COLO668 (cell line): ENCODE results near the gene GLRX2.
"Not testable (repeated sequence)": the region's sequence is repeated elsewhere in the genome, so short reads cannot be mapped to it uniquely, and the experiment has no call there.

Experiments
- DNase-seq: peaks from one replicate; lab custom pipeline; 2025; ENCODE audit not compliant: unreplicated experiment; lab: John Stamatoyannopoulos, UW

GLRX2 gene

DNA sequence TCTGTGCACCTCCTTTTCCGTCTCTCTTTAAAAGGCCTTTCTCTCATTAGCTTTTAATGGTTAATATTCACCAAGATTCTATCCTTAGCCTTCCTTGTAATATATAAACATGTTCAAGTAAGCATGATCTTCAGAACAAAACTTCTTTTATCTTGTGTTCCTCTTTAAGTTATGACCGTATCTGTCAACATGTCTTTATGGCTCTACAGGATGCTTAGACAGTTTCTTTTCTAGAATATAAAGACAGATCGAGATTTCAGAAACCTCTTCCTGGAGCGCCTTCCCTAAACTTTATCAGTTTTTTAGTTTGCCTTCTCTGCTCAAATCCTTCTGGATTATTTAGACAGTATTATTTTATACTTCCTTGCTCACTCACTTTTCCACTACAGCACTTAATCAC, 38.6 kb downstream of the GLRX2 start:
- DNase-seq, result no peak

DNA sequence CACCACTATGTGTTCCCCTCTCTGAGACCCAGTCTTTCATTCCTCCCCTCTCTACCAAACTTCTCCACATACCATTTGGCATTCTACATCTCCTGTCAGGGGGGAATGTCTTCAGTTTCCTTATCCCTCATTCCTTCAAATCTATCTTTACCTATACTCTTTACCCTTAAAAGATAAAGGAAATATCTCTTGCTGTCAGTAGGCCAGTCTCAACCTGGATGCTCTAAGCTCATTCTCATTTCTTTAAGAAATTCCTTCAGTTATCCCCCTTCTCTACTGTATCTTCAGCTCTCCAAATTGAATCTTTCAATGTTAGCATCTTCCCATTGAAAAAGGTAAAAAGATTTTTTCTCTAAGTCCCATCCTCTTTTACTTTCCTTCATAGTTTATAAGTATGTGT, 39.3 kb downstream of the GLRX2 start:
- no peak for DNase-seq

DNA sequence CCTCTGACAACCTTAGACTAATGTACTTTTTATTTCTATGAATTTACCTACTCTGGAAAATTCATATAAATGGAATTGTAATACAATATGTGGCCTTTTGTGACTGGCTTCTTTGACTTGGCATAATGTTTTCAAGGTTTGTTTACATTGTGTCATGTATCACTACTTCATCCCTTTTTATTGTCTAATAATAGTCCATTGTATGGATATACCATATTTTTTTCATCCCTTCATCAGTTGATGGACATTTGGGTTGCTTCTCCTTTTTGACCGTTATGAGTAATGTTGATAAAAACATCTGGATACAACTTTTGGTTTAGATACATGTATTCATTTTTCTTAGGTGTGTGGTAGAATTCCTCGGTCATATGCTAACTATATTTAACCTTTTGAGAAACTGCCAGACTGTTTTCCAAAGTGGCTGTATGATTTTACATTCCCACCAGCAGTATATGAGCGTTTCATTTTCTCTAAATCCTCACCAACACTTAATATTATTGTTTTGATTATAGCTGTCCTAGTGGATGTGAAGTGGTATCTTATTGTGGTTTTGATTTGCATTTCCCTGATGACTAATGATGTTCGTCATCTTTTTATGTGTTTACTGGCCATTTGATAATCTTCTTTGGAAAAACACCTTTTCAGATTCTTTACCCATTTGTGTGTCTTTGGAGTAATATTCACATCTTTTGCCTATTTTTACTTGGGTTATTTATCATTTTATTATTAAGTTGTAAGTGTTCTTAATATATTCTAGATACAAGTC, 42.3 kb downstream of the GLRX2 start:
- no peak for DNase-seq

DNA sequence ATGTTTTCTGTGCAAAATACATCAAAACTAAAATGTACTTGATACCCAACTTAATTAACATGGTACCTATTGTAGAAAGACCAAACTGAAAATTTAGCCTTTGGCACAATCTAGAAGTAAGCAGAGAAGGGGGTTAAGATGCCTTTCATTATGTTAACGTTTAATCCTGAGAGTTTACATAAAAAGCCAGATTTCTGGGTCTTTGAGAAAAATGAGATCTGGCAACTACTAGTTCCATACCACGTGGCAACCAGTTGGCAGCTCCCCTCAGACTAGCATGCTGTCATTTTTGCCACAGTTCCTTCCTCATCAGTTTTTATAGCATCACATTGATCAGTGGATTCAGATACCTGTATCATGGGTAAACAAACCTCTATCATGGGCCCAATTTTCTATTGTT, 44.3 kb downstream of the GLRX2 start:
- peak; percentile 24 for DNase-seq

DNA sequence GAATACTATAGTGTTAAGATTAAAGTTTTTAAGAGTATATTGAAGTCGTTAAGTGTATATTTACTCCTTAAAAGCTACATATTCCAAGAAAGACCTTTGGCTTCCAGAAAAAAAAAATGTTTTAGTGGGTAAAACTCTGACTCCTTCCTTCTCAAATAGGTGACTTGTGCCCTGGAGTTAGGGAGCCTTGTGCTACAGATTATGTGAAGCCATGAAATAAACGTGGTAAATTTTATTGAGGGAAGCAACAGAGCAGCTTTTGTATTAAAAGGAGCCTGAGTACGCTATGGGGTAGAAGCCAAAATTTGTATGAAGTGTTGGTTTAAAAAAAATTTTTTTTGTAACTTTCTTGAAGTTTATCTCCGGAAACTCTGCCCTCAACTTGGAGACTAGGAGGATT, 44.8 kb downstream of the GLRX2 start:
- no peak for DNase-seq

DNA sequence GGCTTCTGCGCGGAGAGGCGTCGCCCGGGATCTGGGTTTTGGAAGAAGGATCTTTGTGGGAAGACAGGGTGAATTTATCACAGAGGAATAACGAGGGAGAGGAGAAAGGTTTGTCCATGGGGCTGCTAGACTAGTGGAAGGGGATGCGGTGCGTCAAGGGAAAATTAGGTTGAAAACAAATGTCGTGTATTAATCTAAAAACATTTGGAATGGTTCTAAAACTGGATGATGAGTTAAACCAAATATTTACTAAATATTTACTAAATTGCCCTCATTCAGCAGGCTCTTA, 45.2 kb downstream of the GLRX2 start:
- DNase-seq, result no peak

DNA sequence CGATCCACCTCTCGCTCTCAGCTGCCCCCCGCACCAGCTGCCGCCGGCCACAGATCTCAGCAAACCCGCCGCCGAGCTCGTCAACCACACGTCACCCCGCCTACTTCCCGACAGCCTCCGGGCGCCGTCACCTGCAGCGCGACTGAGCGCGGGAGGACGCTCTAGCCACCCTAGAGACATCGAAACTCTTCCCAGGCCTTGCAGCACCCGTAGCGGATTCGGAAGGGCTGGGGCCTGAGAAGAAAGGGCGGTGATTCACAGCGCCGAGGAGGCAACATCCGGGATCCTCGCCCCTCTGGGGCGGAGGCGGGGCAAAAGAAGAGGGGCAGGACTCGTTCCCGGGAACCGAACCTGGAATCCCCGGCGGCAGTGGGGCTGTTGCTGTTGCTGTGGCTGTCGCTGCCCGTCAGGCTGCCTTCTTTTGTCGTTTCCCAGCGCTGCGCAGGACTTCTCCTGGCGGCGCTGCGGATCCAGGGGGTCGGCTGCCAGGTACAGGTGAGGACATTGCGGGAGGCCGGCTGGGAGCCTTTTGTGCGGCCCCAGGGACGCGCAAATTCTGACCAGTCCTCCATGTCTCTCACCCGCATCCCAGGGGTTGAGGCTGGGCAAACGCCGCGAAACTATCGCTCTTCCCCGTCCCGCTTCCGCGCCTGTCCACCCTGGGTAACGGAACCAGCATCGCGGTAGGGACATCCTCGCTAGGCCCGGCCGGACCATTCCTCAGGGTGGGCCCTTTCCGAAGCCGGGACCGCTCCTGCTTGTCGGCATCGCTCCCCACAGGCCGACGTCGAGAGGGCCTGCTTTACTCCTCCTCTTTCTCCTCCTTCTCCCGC, 45.7 kb downstream of the GLRX2 start, which contains the start of the genes RO60 and UCHL5:
RO60 (plus strand) TSS at position 331 of the 833 bp plus-strand sequence. CDS start 9,443 bp downstream, outside the sequence.
UCHL5 (minus strand) TSS at position 79 of the 833 bp plus-strand sequence. CDS start 100 bp downstream, outside the sequence.
- peak; percentile 99 for DNase-seq

DNA sequence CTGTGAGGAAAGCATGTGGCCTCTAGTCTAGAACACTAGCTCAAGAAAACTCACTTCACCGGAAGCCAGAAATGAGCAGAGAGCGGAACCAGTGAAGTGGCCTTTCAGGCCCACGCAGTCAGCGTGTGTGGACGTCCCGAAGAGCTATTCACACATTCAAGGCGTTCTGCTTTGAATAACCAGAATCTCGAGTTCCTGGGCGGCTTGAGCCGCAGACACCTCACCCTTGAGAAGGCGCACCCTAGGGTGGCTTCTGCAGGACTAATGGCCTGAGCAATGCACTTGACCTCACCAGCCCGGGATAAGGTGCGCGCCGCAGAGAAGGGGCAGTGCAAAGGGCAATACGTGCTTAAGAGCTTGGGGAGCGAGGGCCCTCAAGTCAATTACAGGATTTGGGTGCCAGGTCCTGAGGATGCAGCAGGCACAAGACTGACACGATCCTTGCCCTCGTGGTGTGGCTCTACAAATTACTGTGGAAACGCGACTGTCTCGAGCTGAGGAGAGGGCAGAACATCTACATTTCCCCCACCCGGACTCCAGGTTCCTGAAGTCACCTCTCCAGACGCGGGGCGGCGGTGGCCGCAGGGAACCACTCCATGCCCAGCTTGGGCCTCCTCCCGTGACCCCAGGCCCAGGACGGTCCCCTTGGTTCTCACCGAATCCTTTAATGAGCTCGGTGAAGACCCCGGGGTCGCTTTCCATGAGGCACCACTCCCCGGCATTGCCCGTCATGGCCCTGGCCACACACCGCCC, 46.5 kb downstream of the GLRX2 start:
- DNase-seq, result peak; percentile 56

DNA sequence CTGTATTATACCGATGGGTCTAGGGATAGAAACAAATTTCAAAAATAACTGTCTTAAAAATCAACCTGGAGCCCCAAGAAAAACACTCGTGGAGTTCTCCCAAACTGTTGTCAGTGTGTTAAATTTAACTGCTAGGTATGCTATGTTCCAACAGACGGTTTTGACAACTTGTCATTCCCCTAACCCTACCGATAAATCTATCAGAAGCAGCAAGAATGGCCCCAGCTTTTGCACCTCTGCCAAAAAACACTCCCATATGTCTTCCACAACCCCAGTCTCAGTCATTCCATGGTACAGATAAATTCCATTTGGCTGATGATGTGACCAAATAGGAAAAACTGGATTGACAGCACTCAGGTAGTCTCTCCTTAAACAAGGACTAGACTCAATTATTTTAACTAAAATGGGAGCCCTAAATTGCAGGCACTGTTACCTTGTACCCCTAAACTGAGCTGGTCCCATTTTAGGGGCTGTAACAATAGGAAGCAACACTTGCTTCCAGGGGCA, 51.0 kb downstream of the GLRX2 start:
- no peak for DNase-seq

DNA sequence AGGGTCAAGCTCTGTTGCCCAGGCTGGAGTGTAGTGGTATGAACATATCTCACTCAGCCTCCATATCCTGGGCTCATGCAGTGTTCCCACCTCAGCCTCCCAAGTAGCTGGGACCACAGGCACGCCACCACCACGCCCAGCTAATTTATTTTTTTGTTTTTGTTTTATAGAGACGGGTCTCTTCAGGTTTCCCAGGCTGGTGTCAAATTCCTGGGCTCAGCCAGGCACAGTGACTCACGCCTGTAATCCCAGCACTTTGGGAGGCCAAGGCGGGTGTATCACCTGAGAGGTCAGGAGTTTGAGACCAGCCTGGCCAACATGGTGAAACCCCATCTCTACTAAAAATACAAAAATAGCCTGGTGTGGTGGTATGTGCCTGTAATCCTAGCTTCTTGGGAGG, 56.3 kb downstream of the GLRX2 start:
- DNase-seq, result not testable (repeated sequence)
